Esophagus squamous epithelium (tissue), 4 donors: ENCODE data around the gene ZSCAN4.

Source experiments
- CTCF ChIP-seq, 6 experiments: fragments of 450-650 bp in 4 of 6; fragments of 200-600 bp in 2 of 6; sonication (generic) in 2 of 6; IDR thresholded peaks; one replicate each; pipeline ENCODE4 v1.5.1; 2016 to 2019; ENCODE audit warnings: antibody characterized with exemption in 6 of 6, mild to moderate bottlenecking in 4 of 6, moderate library complexity in 4 of 6
- POLR2A ChIP-seq, 4 donors: fragments of 450-650 bp; IDR thresholded peaks; one replicate each; pipeline ENCODE4 v1.6.1; 2017; ENCODE audit warnings: antibody characterized with exemption in 4 of 4, mild to moderate bottlenecking in 4 of 4, moderate library complexity in 3 of 4

GRCh38 chr19:57656346-57656745 is 12.4 kb upstream of the ZSCAN4 start:
- TF ChIP-seq POLR2A (IDR thresholded peaks at IDR 0.05), result no peak
- TF ChIP-seq CTCF (IDR thresholded peaks at IDR 0.05), result no peak
